HL-60 (cell line): Measurements from ENCODE around the gene RAP1GAP2.
A peak's percentile ranks its signal among the peaks of the same experiment; 100 is the strongest.

ENCODE experiments used
- DNase-seq, 2 experiments: peaks; one replicate each; pipeline ENCODE4 v3.0.0-alpha.2; 2010 to 2020; ENCODE audit warnings: low read depth in 1 of 2, low spot score in 1 of 2
- H3K27ac ChIP-seq: fragments of 250-450 bp; sonication (Bioruptor Pico); replicated peaks from 2 replicates; pipeline ENCODE4 v1.5.1; 2020; ENCODE audit warnings: mild to moderate bottlenecking, moderate library complexity
- H3K27me3 ChIP-seq: fragments of 250-450 bp; sonication (Bioruptor Pico); 2 replicates; pipeline ENCODE4 v1.5.1; 2021; ENCODE audit warnings: mild to moderate bottlenecking, moderate library complexity; ENCODE audit not compliant: insufficient read depth, poor library complexity, severe bottlenecking
- H3K4me3 ChIP-seq: replicated peaks from 2 replicates; pipeline ENCODE4 v1.5.1; 2011; ENCODE audit warnings: mild to moderate bottlenecking, control low read depth, low read length; ENCODE audit not compliant: insufficient read depth
- CTCF ChIP-seq: IDR thresholded peaks from one replicate; pipeline ENCODE4 v1.5.1; 2011; ENCODE audit warnings: low read length, control low read depth, inconsistent platforms; ENCODE audit not compliant: insufficient read depth
- GABPA ChIP-seq: IDR thresholded peaks from 2 replicates; pipeline ENCODE4 v1.6.1; 2012; ENCODE audit warnings: low read depth
- POLR2AphosphoS5 ChIP-seq: IDR thresholded peaks from 2 replicates; pipeline ENCODE4 v1.6.1; 2012; ENCODE audit warnings: low read depth
- REST ChIP-seq: IDR thresholded peaks from 2 replicates; pipeline ENCODE4 v1.6.1; 2012; ENCODE audit warnings: low read depth; ENCODE audit not compliant: insufficient replicate concordance
- SPI1 ChIP-seq: IDR thresholded peaks from 2 replicates; pipeline ENCODE4 v1.6.1; 2012; ENCODE audit warnings: low read depth, mild to moderate bottlenecking, borderline replicate concordance

Gene RAP1GAP2

GRCh38 chr17:2904135-2904534, 107.9 kb downstream of the RAP1GAP2 start:
- TF ChIP-seq REST (no peak), CTCF (no peak), POLR2AphosphoS5 (no peak), GABPA (no peak), SPI1 (no peak)
- no peak overlapping the region for H3K4me3 ChIP-seq
- no peak for DNase-seq
- no peaks in the 10 kb centered on the region for H3K27me3 ChIP-seq
- H3K27ac ChIP-seq = no peak overlapping the region

GRCh38 chr17:2905269-2905668, 109.0 kb downstream of the RAP1GAP2 start:
- no peak overlapping the region for H3K4me3 ChIP-seq
- no peak for TF ChIP-seq CTCF
- no peak for TF ChIP-seq REST
- TF ChIP-seq GABPA = no peak
- TF ChIP-seq POLR2AphosphoS5 = no peak
- TF ChIP-seq SPI1 = no peak; the same call in 1 of the 2 replicates
- no peak overlapping the region for H3K27ac ChIP-seq
- DNase-seq = peak in 1 of 2 experiments; percentile 27
- H3K27me3 ChIP-seq = no peaks in the 10 kb centered on the region

- no peak for DNase-seq
- H3K4me3 ChIP-seq = no peak overlapping the region
- H3K27ac ChIP-seq = no peak overlapping the region
- H3K27me3 ChIP-seq = no peaks in the 10 kb centered on the region
- TF ChIP-seq CTCF = no peak
- no peak for TF ChIP-seq REST
- no peak for TF ChIP-seq SPI1
- no peak for TF ChIP-seq GABPA
- no peak for TF ChIP-seq POLR2AphosphoS5
Observed at GRCh38 chr17:2905696-2906501, 109.7 kb downstream of the RAP1GAP2 start.
